Cortex of kidney (tissue), 1 donor: ENCODE results near the gene DTL.
A peak's percentile ranks its signal among the peaks of the same experiment; 100 is the strongest.
"Not testable (repeated sequence)": the region's sequence is repeated elsewhere in the genome, so short reads cannot be mapped to it uniquely, and the experiment has no call there.

Experiments
- DNase-seq: peaks from one replicate; lab custom pipeline; 2025; lab: John Stamatoyannopoulos, UW

Gene DTL, protein sequence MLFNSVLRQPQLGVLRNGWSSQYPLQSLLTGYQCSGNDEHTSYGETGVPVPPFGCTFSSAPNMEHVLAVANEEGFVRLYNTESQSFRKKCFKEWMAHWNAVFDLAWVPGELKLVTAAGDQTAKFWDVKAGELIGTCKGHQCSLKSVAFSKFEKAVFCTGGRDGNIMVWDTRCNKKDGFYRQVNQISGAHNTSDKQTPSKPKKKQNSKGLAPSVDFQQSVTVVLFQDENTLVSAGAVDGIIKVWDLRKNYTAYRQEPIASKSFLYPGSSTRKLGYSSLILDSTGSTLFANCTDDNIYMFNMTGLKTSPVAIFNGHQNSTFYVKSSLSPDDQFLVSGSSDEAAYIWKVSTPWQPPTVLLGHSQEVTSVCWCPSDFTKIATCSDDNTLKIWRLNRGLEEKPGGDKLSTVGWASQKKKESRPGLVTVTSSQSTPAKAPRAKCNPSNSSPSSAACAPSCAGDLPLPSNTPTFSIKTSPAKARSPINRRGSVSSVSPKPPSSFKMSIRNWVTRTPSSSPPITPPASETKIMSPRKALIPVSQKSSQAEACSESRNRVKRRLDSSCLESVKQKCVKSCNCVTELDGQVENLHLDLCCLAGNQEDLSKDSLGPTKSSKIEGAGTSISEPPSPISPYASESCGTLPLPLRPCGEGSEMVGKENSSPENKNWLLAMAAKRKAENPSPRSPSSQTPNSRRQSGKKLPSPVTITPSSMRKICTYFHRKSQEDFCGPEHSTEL

GRCh38 chr1:212035123-212035834 lies at the start of gene DTL, which contains the start of gene INTS7:
Gene DTL, plus strand, starts transcription at chr1:212035748. Its CDS starts 143 bp downstream, at chr1:212035891.
Gene INTS7, minus strand, starts transcription at chr1:212035557. Its CDS starts 120 bp downstream, at chr1:212035437.
- DNase-seq, result peak; percentile 60

DNA sequence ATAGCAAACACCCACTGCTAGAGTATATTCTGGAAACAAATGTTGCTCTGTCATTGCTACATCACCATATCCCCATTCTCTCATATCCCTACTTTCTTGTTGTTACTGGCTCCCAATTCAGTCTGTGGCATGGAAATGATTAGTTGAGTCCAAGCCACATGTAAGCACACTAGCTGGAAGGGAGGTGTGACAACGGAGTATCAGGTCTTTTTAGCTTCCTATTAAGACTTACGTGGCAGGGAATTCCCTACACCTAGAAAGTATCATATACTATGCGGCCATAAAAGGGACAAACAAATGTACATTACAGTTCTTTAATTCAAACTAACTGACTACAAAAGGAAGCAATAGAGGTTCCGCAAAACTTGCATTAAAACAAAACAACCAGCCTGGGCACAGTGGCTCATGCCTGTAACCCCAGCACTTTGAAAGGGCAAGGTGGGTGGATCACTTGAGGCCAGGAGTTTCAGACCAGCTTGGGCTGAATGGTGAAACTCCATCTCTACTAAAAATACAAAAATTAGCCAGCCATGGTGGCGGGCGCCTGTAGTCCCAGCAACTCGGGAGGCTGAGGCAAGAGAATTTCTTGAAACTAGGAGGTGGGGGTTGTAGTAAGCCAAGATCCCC lies 48.8 kb upstream of the DTL start:
- DNase-seq, result no peak

- no peak for DNase-seq
Measured at GRCh38 chr1:211991695-211992094, 43.9 kb upstream of the DTL start.

- not testable (repeated sequence) for DNase-seq
Measured at GRCh38 chr1:211997426-211997825, 38.1 kb upstream of the DTL start.

- DNase-seq, result no peak
Measured at GRCh38 chr1:212002536-212002935, 33.0 kb upstream of the DTL start.

GRCh38 chr1:212004895-212005608 lies 30.5 kb upstream of the DTL start:
- no peak for DNase-seq

DNA sequence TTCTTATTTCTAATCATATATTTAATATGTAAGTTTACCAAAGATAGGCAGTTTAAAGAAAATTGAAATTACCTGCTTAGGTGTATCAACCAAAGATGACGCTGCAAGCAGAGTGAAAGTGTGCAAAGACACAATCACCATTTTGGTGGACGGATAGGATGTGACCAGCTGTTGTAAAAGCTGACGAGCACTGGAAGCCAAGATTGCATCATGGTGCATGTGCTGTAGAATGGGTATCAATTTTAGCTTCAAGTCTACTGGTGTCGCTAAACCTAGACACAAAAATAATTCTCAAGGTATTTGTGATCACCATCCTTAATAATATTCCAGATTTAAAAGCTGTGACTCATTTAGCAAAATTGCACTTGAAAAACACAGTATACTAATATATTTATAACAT lies 28.4 kb upstream of the DTL start:
- no peak for DNase-seq

DNA sequence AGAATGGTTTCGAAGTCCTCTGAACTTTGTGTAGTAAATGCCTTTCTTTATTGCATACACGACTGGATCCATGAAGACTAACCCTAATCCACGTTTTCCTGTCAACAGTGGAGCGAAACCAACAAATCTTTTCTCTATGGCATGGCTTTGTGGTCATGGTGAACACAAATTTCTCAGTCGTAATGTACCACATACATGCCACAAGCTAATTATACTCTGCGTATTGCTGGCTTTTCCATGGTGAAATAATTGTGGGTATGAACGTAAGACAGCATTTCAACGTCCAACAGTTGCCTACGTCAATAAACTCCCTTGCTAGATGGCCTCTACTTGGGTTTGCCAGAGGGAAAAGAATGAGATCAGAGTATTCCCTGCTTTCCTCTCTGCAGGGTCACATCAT lies 27.7 kb upstream of the DTL start:
- no peak for DNase-seq

DNA sequence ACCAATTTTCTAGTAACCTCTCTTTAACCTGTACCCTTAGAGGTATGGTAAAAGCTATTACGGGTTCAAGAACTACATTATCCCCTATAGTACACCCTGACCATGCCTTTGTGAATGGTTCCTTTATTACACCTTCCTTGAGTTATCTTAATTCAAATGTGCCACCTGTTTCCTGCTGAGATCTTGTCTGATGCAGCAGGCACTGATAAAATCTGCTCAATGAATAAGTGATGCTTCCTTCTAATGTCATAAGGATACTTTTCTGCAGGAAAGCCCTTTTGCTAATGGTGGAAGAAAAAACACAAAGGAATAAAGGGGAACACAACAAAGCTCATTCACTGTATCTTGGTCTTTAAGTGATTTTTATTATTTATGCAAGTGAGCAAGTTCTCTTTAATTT lies 26.0 kb upstream of the DTL start:
- DNase-seq, result no peak

GRCh38 chr1:212010004-212010403 lies 25.5 kb upstream of the DTL start:
- DNase-seq, result no peak

DNA sequence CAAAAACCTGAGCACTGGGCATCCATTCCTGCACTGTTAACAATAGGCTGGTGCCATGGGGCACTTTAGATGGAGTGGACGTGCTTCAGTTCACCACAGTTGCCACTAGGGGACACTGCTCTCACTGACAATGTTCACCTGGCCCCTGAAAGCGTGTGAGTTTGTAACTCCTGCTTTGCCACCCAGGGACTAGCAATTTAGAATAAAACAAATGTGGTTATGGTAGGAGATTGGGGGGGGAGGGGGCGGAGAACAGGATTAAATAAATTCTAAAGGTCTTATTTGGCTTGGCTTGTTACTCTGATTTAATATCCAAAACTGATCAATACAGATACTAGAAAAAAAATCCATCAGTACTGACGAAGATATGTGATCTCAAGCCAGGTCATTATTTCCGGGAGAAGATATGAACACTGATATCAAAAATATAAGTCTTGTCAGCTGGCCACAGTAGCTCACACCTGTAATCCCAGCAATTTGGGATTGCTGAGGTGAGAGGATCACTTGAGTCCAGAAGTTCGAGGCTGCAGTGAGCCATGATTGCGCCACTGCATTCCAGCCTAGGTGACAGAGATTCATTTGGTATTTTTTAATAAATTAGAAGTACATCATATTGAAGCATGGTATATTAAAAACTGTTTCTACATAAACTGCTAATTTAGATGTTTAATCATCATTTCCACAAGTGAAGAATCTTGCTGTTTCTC lies 23.4 kb upstream of the DTL start:
- no peak for DNase-seq

- no peak for DNase-seq
Measured at GRCh38 chr1:212013672-212014071, 21.9 kb upstream of the DTL start.

DNA sequence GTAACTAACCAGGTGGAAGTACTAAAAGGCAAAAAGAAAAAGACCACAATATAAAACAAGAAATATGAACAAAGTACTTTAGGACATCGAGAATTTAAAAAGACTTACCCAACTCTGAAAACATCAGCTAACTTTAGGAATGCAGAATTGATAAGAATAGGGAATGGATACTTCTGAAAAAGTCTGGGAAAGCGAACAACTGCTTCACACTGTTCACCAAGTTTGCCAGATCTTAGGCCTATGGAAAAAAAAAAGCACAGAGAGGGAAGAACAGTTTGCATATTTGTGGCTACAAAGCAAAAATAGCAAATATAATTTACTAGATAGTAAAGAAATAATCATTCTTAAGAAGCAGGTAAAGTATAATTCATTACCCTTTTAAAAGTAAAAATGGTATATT lies 14.6 kb upstream of the DTL start:
- DNase-seq, result no peak

DNA sequence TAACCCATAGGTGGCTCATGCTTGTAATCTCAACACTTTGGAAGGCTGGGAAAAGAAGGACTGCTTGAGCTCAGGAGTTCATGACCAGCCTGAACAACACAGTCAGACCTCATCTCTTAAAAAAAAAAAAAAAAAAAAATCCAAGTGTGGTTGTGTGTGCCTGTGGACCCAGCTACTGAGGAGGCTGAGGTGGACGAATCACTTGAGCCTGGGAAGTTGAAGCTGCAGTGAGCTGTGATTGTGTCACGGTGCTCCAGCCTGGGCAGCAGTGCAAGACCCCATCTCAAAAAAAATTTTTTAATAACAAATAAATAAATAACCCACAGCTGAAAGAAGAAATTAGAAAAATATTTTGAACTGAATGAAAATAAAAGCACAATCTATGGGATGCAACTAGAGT lies 14.0 kb upstream of the DTL start:
- DNase-seq, result no peak

DNA sequence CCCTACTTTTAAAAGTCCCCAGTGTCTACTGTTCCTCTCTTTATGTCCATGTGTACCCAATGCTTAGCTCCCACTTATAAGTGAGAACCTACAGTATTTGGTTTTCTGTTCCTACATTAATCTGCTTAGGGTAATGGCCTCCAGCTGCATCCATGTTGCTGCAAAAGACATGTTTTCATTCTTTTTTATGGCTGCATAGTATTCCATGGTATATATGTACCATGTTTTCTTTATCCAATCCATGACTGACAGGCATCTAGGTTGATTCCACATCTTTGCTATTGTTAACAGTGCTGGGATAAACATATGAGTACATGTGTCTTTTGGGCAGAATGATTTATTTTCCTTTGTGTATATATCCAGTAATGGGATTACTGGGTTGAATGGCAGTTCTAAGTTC lies 12.6 kb upstream of the DTL start:
- DNase-seq, result not testable (repeated sequence)

GRCh38 chr1:212024469-212025149 lies 10.9 kb upstream of the DTL start:
- DNase-seq, result no peak

GRCh38 chr1:212027727-212028126 lies 7.8 kb upstream of the DTL start:
- DNase-seq, result not testable (repeated sequence)

DNA sequence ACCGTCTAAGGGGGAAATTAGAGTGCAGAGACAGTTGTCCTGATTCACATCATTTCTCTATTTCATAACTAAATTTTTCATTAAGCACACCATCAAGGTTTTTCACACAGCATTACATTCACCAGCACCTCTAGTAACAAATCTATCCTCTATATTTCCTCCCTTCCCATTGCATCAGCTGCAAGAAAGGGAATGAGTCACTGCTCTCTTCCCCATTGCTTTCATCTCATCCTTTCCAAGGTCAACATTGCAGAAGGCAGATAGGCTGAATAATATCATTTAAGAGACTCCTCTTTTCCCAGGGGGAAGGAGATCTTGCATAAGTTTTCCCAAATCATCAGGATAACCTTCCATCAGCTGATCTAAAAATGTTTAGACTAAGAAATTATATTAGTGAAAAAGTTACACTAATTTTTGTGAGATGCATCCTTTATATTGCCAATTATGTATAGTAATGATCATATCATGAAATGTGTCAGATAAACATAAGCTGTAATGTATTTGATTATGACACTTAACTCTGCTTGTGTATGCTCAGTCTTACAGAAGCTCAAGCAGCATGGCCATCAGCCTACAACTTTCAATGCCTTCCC lies 4.5 kb upstream of the DTL start:
- DNase-seq, result no peak

DNA sequence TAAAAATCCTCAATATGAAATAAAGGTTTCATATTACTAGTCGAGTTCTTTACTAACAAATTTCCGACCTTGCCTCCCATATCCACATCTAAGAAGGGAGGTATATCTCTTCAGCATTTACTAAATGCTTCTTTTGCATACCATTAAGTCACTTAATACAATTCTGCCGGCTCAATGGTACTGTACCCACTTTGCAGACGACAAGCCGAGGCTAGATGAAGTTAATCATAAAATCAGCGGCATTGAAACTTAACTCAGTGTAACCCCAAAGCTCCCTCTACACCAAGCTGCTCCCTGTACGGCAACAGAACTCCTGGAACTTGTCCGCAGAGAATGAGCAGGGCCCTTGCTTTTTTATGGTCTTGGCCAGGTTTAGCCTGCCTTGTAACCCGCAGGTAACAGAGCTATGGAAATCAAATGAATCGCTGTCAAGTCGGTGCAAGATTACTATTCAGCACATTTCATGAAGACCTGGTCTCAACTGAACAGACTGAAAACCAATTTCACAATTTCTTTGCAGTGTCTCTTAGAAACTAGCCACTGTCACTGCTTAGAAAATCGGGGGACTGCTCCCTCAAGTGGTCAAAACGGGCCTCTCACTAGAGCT lies 929 bp upstream of the DTL start:
- DNase-seq, result no peak
